Left colon (tissue), 2 donors: ENCODE results near the gene GGT6. TPM values are rescaled to one million over a fixed set of nuclear protein-coding genes. Genes with fewer than 3 reads are reported as not detected.

Source experiments
- ATAC-seq: fragments of 200-7000 bp; cut with Tn5 transposase; one replicate; pipeline ENCODE4 v1.9.1; 2020; ENCODE audit warnings: mild to moderate bottlenecking, moderate library complexity
- DNase-seq, 2 donors: peaks; one replicate each; pipeline ENCODE4 v3.0.0-alpha.2; 2020
- intact Hi-C, 2 donors: fragments of 100-400 bp; cut with DNase I in 1 of 2; cut with micrococcal nuclease in 1 of 2; formaldehyde crosslinking; loops; one replicate each; pipeline versions ENCODE4 v1.11.2 to v1.14.0; 2022; cut with DNase I, micrococcal nuclease
- total RNA-seq, 2 donors: library from RNA; stranded (reverse); fragmentation: NEBNext Ultra II Directional; extraction: Animal tissue kit (Norgen Biotek cat#: 25700); gene quantifications; one replicate each; pipeline ENCODE4 v1.2.1, GENCODE V29; 2021
- donor health status: DM: no; HTN: no; CAD: no.
- donor health status: DM: yes; HTN: yes; CAD: no.

The GGT6 gene
- total RNA-seq, 2 donors from 2014 or later: 185 to 232 TPM

DNA sequence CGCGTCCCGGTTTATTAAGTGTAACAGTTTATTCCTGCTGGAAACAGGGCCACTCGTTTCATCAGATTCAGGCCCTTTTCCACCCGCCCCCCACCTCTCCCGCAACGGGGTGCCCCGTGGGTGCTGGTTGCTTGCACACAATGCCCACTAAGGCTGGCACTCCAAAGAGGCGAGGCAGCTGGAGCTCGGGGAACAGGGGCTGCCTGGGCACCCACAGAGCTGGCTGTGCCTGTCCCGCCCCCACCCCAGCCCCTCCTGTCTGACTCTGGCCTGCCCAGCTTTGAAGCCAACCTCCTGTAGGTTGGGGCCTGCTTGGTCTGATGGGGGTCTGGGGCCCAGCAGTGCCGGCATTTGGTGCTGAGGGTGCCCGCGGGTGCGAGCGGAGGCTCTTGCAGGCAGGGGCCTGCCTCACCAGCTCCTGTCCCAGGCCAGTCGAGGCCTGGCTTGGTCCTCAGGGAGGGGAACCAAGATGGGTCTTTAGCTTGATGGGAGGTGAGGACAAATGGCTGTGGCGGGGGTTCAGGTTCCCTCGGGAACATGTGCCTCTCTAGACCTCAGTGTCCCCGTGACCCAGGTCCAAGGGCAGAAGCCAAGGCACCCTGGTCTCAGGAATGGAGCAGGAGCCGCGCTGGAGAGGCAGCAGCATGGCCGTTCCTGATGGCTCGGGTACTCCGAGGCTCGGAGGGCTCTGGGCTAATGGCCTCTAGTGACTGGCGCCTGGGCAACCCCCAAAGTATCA, 25.3 kb downstream of the GGT6 start:
- DNase-seq (no peak), ATAC-seq (no peak)
- intact Hi-C loops: no loop called here

DNA sequence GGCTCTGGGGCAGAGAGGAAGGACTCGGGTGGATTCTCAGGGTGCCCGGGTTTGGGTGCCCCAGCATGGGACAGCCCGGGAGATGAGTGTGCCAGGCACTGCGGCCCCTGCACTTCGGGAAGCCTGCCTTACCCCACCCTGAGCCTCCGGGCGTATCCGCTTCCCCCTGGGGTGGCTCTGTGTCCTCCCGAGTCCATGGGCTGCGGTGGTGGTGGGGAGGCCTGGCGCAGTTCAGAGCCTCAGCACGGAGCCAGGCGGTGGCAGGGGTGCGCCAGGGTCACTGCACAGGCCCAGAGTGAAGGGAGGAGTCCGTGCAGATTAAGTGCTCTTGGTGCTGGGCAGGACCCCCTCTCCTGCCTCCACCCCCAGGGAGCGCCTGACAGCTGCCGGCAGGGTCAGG, 25.9 kb downstream of the GGT6 start:
- peak; percentile 32 for ATAC-seq
- intact Hi-C loops: no loop called here
- DNase-seq: no peak

- intact Hi-C loops: no loop called here
- ATAC-seq (peak; percentile 67), DNase-seq (peak in 1 of 2 donors; percentile 46)
Measured at GRCh38 chr17:4533523-4534504, 26.6 kb downstream of the GGT6 start.

DNA sequence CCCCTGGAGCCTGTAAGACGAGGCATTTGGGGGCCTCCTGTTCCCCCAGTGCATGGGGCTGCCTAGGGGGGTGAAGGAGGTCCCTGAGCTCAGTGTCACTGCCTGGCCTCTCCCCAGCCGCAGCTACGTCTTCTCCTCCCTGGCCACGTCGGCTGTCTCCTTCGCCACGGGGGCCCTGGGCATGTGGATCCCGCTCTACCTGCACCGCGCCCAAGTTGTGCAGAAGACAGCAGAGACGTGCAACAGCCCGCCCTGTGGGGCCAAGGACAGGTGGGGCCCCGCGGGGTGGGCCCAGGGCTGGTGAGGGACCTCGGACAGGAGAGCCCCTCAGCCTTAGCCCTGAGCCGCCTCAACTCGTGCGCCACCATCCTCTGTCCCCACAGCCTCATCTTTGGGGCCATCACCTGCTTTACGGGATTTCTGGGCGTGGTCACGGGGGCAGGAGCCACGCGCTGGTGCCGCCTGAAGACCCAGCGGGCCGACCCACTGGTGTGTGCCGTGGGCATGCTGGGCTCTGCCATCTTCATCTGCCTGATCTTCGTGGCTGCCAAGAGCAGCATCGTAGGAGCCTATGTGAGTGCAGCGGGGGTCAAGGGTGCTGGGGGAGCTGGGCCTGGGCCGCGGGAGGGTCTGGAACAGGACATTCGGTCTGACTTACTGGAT, 27.4 kb downstream of the GGT6 start:
- ATAC-seq (no peak), DNase-seq (no peak)
- intact Hi-C loops: no loop called here

DNA sequence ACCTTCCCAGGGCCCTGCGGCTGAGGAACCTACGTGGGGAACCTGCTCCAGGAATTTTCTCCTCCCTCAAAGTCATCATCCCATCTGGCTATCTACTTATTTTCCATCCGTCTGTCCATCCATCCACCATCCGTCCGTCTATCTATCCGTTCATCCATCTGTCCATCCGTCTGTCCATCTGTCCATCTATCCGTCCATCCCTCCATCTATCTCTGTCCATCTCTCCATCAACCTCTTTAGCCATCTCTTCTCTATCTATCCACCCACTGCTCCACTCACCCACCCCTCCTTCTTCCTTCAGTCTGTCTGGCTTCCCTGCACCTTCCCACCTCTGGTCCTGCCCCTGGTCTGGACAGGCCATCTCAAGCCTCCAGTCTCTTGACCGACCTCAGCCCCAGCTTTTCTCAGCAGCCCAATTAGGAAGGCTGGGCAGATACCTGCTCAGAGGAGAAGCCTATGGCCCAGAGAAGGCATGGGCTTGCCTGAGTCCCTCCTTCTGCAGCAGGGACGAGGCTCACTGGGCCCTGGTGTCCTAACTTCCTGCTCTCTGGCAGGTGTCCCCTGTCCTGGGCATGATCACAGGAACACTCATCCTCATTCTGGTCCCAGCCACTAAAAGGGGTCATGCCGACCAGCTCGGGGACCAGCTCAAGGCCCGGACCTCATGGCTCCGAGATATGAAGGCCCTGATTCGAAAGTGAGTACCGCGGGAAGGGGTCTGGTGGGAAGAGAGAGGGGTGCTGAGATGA, 28.2 kb downstream of the GGT6 start:
- no peak for DNase-seq
- intact Hi-C loops: no loop called here
- ATAC-seq: no peak

GRCh38 chr17:4530799-4531730, 29.3 kb downstream of the GGT6 start:
- intact Hi-C loops: no loop called here
- DNase-seq (no peak), ATAC-seq (no peak)

- intact Hi-C loops: no loop called here
- DNase-seq: no peak
- no peak for ATAC-seq
Measured at GRCh38 chr17:4529533-4530152, 30.7 kb downstream of the GGT6 start.

DNA sequence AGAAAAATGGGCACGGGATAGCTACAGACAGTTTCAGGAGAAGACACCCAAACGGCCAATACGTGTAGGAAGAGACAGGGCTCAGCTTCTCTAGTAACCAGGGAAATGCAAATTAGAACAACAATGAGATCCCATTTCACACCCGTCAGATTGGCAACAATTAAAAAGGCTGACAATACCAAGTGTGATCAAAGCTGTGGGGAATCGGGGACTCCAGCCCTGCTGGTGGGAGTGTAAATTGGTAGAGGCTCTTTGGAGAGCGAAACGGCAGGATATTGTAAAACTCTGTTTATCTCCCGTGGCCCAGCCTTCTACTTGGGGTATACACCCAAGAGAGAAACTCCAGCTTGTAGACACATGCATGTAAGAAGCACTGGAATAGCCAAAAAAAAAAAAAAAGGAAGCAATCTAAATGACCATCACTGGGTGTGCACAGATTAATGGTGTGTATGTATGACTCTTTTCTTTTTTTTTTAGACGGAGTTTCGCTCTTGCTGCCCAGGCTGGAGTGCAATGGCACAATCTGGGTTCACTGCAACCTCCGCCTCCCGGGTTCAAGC, 32.7 kb downstream of the GGT6 start:
- intact Hi-C loops: no loop called here
- DNase-seq (no peak), ATAC-seq (no peak)

- DNase-seq (no peak), ATAC-seq (no peak)
- intact Hi-C loops: no loop called here
Measured at GRCh38 chr17:4527134-4527533, 33.2 kb downstream of the GGT6 start.

DNA sequence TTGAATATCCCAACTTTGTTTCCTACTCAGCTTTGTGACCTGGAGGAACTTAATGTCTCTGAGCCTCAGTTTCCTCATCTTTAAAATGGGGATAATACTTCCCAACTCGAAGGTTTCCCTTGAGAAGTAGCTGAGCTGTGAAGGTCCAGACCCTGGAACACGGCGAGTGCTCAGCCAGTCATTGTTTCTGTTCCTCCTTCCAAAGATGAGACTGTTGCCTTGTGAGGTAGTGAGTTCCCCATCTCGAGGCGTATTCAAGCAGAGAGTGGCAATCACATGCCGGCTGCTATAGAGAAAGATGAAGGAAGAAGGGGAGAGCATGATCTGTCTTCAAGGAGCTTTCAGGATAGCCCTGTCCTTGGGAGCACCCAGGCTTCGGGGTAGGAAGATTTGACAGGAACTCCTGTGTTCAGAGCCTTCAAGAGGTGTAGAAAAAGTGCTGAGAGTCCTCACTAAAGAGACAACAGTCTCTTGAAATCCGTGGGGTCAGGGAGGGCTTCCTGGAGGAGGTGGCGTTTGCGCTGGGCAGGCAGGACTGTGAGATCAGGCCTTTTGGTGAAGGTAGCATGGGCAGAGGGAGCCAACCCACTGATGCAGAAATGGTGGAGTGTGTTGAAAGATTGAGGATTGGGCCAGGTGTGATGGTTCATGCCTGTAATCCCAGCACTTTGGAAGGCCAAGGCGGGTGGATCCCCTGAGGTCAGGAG, 34.5 kb downstream of the GGT6 start:
- ATAC-seq (no peak), DNase-seq (no peak)
- intact Hi-C loops: no loop called here

- DNase-seq: no peak
- intact Hi-C loops: no loop called here
- ATAC-seq: no peak
Measured at GRCh38 chr17:4523946-4524345, 36.4 kb downstream of the GGT6 start.

- intact Hi-C loops: no loop called here
- ATAC-seq (no peak), DNase-seq (no peak)
Measured at GRCh38 chr17:4522661-4523060, 37.7 kb downstream of the GGT6 start.

DNA sequence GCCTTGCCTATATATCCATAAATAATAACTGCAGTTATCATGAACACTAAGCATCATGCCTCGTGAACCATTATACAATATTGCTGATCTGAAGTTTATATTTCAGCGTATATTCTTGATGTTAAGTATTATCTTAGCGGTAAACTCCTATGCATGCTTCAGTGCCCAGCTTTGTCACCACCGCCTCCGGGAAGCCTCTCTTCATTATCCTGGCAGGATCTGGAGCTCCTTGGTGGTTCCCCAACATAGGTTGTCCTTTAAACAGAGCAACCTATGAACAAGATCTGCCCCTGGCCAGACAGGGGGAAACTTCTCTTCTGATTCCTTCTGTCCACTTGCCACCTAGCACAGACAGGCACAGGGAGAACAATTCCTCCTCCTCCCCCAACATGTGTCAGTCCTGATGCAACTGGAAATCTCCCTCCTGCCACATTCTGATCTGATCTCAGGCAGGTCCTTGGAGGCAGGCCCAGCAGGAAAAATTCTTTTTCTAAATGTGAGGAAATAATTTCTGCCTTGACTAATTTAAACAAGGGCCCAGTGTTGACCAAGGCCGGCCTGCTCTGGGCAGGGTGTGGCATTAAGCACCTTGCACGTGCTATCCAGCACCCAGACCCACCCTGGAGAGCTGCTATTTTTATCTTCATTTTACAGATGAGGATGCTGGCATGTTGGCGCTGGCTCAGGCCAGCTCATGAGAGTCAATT, 39.3 kb downstream of the GGT6 start:
- no peak for DNase-seq
- peak; percentile 86 for ATAC-seq

GRCh38 chr17:4520060-4520893, 40.1 kb downstream of the GGT6 start:
- intact Hi-C loops: no loop called here
- no peak for DNase-seq
- no peak for ATAC-seq

More for the DNA sequence above, 39.3 kb downstream of the GGT6 start:
- intact Hi-C loops: no loop called here

GRCh38 chr17:4519361-4519788, 41.0 kb downstream of the GGT6 start:
- DNase-seq (no peak), ATAC-seq (peak; percentile 19)
- intact Hi-C loops: no loop called here
